ENCODE results near the gene ECE1.

Gene ECE1

GRCh38 chr1:21307663-21308305 lies 17.5 kb upstream of the ECE1 start:
- no peak for TF ChIP-seq CTCF (conservative IDR thresholded peaks at IDR 0.05; ENCODE audit: control insufficient read depth, insufficient read depth, low read depth, low read length)
- no peak overlapping the region for H3K4me3 ChIP-seq (ENCODE audit: control insufficient read depth, low read depth, low read length)
- no peak for DNase-seq (ENCODE audit: low read depth)

GRCh38 chr1:21307210-21307609 lies 16.9 kb upstream of the ECE1 start:
- DNase-seq (ENCODE audit: low read depth), result no peak
- no peak for TF ChIP-seq CTCF (conservative IDR thresholded peaks at IDR 0.05; ENCODE audit: control insufficient read depth, insufficient read depth, low read depth, low read length)
- no peak overlapping the region for H3K4me3 ChIP-seq (ENCODE audit: control insufficient read depth, low read depth, low read length)

- no peak for TF ChIP-seq CTCF (conservative IDR thresholded peaks at IDR 0.05; ENCODE audit: control insufficient read depth, insufficient read depth, low read depth, low read length)
- no peak overlapping the region for H3K4me3 ChIP-seq (ENCODE audit: control insufficient read depth, low read depth, low read length)
- DNase-seq (ENCODE audit: low read depth), result no peak
Observed at GRCh38 chr1:21305900-21306189, 15.6 kb upstream of the ECE1 start.

GRCh38 chr1:21305155-21305899 lies 15.1 kb upstream of the ECE1 start:
- no peak for DNase-seq (ENCODE audit: low read depth)
- H3K4me3 ChIP-seq (ENCODE audit: control insufficient read depth, low read depth, low read length), result no peak overlapping the region
- no peak for TF ChIP-seq CTCF (conservative IDR thresholded peaks at IDR 0.05; ENCODE audit: control insufficient read depth, insufficient read depth, low read depth, low read length)

- no peak for DNase-seq (ENCODE audit: low read depth)
- no peak overlapping the region for H3K4me3 ChIP-seq (ENCODE audit: control insufficient read depth, low read depth, low read length)
- no peak for TF ChIP-seq CTCF (conservative IDR thresholded peaks at IDR 0.05; ENCODE audit: control insufficient read depth, insufficient read depth, low read depth, low read length)
Observed at GRCh38 chr1:21304488-21304887, 14.2 kb upstream of the ECE1 start.

GRCh38 chr1:21302747-21303715 lies 12.8 kb upstream of the ECE1 start:
- TF ChIP-seq CTCF (conservative IDR thresholded peaks at IDR 0.05; ENCODE audit: control insufficient read depth, insufficient read depth, low read depth, low read length), result no peak
- DNase-seq (ENCODE audit: low read depth), result peak; percentile 92
- no peak overlapping the region for H3K4me3 ChIP-seq (ENCODE audit: control insufficient read depth, low read depth, low read length)
